SH-SY5Y (cell line): ENCODE measurements around the gene WDR43.

Experiments used
- GATA2 ChIP-seq: IDR thresholded peaks from 2 replicates; pipeline ENCODE4 v1.6.1; 2011; ENCODE audit warnings: mild to moderate bottlenecking, low read depth, low read length
- GATA3 ChIP-seq: IDR thresholded peaks from 2 replicates; pipeline ENCODE4 v1.6.1; 2011; ENCODE audit warnings: low read depth, mild to moderate bottlenecking, low read length, moderate library complexity

GRCh38 chr2:28906821-28907220, 12.4 kb downstream of the WDR43 start:
- TF ChIP-seq GATA2 (no peak), GATA3 (no peak)
